NCI-H2171 treated with DMSO at 0.1 percent for 48 hours (cell line): Measurements from ENCODE around the gene FILIP1L.
"Not testable (repeated sequence)": the region's sequence is repeated elsewhere in the genome, so short reads cannot be mapped to it uniquely, and the experiment has no call there.

ENCODE experiments used
- DNase-seq: peaks from one replicate; lab custom pipeline; 2025; lab: John Stamatoyannopoulos, UW

Gene FILIP1L

GRCh38 chr3:100098784-100099070 lies 15.6 kb downstream of the FILIP1L start:
- no peak for DNase-seq

GRCh38 chr3:100097919-100098783 lies 16.1 kb downstream of the FILIP1L start:
- DNase-seq: no peak

GRCh38 chr3:100096866-100097265 lies 17.4 kb downstream of the FILIP1L start:
- DNase-seq: no peak

DNA sequence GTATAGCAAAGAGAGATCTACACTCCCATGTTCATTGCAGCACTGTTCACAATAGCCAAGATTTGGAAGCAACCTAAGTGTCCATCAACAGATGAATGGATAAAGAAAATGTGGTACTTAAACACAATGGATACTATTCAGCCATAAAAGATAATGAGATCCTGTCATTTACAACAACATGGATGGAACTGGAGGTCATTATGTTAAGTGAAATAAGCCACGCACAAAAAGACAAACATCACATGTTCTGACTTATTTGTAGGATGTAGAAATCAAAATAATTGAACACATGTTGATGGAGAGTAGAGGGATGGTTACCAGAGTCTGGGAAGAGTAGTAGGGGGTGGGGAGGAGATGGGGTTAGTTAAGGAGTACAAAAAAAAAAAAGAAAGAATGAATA lies 18.0 kb downstream of the FILIP1L start:
- DNase-seq: not testable (repeated sequence)

DNA sequence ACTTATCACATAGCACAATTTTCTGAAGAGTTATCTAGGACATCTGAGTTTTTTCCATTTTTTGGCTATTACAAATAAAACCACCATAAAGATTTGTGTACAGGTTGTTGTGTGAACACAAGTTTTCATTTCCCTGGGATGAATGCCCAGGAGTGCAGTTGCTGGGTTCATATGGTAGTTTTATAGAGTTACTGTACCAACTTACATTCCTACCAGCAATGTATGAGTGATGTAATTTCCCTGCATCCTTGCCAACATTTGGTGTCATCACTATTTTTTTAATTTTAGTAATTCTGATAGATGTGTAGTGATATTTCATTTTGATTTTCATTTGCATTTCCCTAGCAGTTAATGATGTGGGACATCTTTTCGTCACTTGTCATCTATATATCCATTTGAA lies 20.5 kb downstream of the FILIP1L start:
- no peak for DNase-seq

- DNase-seq: no peak
Measured at GRCh38 chr3:100090669-100091005, 23.7 kb downstream of the FILIP1L start.

- no peak for DNase-seq
Measured at GRCh38 chr3:100089812-100090668, 24.3 kb downstream of the FILIP1L start.

DNA sequence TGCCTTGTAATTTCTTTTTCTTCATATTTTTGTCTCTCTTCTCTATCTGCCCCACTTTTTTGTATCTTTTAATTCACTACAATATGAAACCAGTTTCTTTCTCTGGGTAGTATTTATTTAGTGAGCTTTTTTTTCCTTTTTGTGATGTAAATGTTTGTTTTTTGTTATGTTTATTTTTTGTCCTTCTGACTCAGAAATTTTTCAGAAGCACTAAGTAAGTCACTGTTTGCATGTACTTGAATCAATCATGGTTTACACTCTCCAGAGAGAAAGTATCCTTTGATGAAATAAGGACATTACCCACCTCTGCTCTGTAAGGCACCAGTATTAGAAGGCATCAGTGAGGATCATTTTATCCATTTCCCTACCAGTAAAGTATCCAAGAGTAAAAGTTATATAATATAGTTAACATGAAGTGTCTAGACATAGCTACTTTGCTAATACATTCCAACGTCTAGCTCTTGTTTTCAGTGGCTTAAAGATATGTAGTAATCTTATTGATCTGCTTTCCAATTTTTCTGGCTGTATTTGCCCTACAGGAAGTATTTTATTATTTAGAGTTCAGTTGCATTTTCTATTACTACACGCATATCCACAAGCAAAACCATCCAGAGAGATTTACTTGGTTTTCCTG lies 25.4 kb downstream of the FILIP1L start:
- no peak for DNase-seq

DNA sequence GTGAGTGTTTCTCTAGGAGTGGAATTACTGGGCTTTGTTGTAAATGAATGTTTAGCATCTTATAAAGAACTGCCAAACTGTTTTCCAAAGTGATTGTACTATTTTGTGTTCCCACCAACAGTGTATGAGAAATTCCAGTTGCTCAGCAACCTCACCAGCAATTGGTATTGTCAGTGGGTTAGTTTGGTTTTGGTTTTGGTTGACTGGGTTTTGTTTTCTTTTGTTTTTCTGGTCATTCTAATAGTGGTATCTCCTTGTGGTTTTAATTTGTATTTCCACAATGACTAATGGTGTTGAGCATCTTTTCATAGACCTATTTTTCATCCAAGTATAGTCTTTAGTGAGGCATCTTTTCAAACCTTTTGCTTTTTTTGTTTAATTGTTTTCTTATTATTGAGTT lies 27.1 kb downstream of the FILIP1L start:
- no peak for DNase-seq

DNA sequence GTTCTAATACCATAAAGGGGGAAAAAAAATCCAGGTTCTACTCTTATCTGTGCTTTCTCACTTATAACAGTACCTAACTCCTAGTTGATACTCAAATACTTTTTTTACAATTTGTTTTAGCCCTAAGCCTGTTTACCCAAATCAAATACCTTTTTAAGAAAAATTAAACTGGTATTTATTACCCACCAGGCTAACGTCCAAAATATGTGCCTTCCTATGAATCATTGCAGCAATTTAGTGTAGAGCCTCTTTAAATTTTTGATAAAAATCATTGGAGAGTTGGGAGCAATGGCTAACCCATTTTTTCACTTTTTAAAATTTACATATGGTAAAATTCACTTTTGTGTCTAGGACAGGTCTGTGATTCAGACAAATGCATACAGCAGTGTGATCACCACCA lies 27.9 kb downstream of the FILIP1L start:
- DNase-seq: no peak

DNA sequence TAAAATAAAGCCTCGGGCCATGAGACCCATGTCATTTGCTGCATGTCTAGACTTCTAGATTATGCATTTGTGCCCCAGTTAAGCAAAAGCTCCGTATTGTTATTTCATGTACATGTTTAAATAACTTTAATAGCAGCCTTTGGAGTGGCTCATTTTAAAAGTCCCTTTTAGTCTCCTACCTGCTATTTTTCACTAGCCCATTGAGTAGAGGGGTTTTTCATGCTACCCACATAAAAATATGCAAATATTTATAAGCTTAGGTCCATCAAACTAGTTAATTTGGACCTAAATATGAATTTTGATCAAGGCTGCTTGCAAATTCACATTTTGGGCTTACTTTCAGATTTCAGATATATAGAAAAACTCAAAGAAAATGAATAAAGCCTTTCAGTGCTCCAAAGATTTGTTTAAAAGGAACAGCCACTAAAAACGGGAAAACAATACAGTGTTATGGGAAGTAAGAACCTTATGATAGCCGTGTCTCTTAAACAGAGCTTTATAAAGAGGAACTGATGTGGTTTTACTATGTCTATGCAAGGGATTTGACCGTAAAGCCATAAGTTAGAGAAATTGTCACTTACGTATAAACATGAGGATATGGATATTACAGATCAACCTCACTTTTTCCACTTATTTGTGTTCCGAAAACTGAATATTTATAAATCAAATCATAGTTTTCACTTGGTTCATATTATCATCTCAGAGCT lies 30.0 kb downstream of the FILIP1L start:
- no peak for DNase-seq

DNA sequence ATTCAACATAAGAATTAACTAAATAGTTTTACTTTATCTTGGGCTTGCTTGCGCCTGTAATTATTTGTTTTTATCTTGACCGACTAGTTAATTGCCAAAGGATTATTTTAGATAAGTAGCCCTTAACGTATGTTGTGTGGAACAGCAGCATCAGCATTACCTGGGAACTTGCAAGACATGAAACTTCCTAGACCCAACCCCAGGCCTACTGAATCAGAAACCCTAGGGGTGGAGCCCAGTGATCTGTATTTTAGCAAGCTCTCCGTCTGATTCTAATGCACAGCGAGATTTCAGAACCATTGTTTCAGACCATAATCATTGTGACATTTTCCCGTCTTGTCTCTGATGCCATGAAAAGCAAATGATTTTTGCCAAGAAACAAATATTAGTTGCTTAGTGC lies 31.1 kb downstream of the FILIP1L start:
- no peak for DNase-seq

DNA sequence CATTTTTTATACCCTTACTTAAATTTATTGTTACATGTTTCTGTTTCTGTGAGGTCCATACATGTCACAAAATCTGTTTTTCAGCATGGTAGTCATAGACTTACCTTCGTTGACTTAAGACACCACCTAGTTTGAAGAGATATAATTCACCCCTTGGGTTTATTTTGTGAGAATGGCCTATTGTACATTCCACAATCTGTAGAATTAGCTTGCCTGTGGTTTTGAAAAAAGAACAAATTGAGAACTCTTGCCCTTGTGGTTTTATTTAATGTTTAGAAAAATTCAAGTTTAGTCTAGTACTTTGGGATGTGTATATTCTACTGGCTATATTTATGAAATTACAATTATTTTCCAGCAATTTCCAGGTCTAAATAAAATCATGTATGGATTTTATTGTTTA lies 31.6 kb downstream of the FILIP1L start:
- no peak for DNase-seq

- no peak for DNase-seq
Measured at GRCh38 chr3:100081986-100082692, 32.2 kb downstream of the FILIP1L start.

GRCh38 chr3:100081311-100081710 lies 33.0 kb downstream of the FILIP1L start:
- no peak for DNase-seq

GRCh38 chr3:100080573-100080972 lies 33.7 kb downstream of the FILIP1L start:
- no peak for DNase-seq

DNA sequence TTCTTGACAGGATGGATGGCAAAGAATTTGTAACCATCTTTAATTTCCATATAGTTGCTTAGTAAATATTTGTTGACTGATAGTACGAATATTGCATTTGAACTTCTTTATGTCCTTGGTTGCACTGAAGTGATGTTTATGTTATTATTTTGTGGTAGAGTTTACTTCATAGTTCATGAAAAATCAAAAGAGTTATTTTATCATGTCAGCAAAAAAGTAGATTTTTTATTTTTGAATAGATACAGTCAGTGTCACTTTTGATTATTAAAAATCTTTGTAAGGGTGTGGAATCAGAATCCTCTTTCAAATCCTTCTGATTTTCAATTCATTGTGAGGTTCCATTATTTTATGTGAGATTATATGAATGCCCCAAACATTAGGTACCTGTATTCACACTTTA lies 35.0 kb downstream of the FILIP1L start:
- DNase-seq: no peak

DNA sequence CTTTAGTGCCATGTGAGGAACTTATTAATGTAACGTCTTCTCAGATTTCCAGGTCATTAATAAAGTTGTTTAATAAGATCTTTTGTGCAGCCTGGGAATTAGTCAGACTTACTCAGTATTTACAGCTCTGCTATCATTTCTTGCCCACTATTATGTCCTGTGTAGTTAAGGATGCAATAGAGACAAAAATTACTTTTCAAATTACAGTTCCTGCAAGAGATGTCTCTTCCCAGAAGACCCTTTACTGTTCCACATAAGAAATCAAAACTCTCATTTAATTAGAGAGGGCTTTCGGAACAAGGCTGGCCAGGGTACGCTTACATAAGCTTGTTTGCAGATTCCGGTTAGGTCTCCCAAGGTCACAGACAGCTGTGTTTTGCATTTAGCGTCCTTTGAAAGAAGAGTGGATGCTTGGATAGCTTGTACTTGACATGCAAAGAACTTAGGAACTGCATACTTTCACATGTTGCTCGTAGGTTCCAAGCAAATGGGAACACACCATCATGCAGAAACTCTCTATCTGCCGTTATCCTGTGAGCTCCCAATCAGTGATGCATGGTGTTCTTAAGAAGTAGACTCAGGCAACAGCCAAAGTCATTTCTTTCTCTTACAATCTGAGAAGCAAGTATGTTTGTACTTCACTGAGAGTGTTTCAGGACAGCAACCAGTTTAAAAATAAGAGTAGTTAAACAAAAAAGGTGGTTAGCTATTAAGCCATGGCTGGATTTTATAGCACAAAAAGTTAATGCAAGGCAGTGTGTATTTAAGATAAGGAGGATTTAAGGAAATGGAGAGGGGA lies 37.4 kb downstream of the FILIP1L start:
- DNase-seq: no peak

DNA sequence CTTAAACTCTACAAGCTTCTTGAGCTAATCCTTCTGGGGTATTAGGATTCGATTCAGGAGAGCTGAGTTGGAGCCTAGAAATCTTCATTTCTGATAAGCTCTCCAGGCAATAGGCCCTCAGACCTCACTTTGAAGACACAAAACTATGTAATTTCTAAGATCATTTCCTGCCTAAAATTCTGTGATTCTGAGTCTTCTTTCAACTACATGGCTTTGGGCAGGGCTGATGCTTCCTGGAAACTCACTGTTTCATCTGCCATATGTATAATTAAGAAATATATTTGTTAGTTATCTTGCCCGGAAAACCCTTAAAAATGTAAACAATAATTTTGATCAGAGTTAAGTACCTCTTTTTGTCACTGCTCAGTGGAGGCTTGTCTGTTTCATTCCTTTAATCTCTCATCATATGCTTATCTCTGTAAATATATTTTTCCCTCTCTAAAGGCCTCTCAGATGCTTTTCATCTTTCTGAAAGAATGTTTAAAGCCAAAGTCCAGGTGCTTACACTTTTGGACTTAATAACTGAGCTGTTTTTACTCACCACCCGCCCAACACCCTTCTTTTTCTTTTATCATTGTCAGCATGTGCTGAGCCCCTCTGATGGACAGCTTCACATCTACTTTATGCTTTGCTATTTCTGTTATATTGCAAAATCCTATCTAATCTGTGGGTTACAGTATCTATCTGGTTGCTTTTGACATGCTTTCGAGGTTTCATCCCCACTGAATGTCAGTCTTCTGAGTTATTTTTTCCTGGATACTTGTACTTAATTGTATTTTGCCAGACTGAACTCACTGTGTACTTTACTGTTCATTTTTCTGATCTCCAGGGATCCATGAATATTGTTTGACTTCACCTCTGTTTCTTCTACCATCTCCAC lies 38.2 kb downstream of the FILIP1L start:
- DNase-seq: no peak

GRCh38 chr3:100075196-100075595 lies 39.1 kb downstream of the FILIP1L start:
- DNase-seq: no peak
